Measurements from ENCODE around the gene FLNC. TPM values are rescaled to one million over a fixed set of nuclear protein-coding genes. Genes with fewer than 3 reads are reported as not detected.
A peak's percentile ranks its signal among the peaks of the same experiment; 100 is the strongest.

FLNC gene
- total and polyA plus RNA-seq, 9 of the 15 experiments (the other 6 are each of a cell fraction or from before 2014, with no cell fraction given): 0.90 to 155 (median 28.8) TPM

GRCh38 chr7:128846781-128847444 lies 16.7 kb downstream of the FLNC start:
- CTCF ChIA-PET (ENCODE audit: low intra/inter-chr PET ratio): no interaction called here
- Histone ChIP-seq H3K79me2 (ENCODE audit: control insufficient read depth, insufficient read depth, low read length) (no peaks in the 10 kb centered on the region), H2AFZ (ENCODE audit: low read depth, low read length) (no peak overlapping the region), H3K27ac (ENCODE audit: extremely low read depth, low read depth, low read length) (no peak overlapping the region), H3K27me3 (ENCODE audit: control insufficient read depth in 2 of 2, insufficient read depth in 2 of 2, low read length in 2 of 2) (no peaks in the 10 kb centered on the region), H3K4me2 (ENCODE audit: insufficient read depth, low read length) (no peak overlapping the region), H4K20me1 (replicated peaks; ENCODE audit: control insufficient read depth, insufficient read depth, low read length) (peaks cover 16% of the 10 kb centered on the region; the same call in 1 of the 2 replicates), H3K4me1 (replicated peaks in 1 of 2; ENCODE audit: control insufficient read depth in 2 of 2, insufficient read depth in 2 of 2, low read length in 2 of 2) (peaks cover 0 to 29% of the 10 kb centered on the region in 2 experiments; a peak in 2 of 5 replicates), H3K9me3 (replicated peaks; ENCODE audit: control insufficient read depth, insufficient read depth, low read depth, low read length) (no peaks in the 10 kb centered on the region), H3K9me1 (ENCODE audit: control insufficient read depth, insufficient read depth, low read length) (peaks cover 10% of the 10 kb centered on the region), H3K9ac (ENCODE audit: insufficient read depth in 1 of 2, low read depth in 2 of 2, low read length in 2 of 2) (no peak overlapping the region), H3K36me3 (ENCODE audit: control insufficient read depth, insufficient read depth, low read length) (peaks cover 99% of the 10 kb centered on the region), H3K4me3 (no peak overlapping the region)
- no peak for DNase-seq (ENCODE audit: extremely low read depth in 1 of 4, low spot score in 3 of 4)
- WGBS (ENCODE audit: insufficient coverage, low coverage, missing lambda C conversion rate): 87% methylated on average over 14 of the region's 14 CpGs
- POLR2A ChIA-PET: interaction anchor here (0.5 to 5.1 kb wide), 2 partner anchors 14 to 778 kb away, joined by 3 to 47 read pairs; partner anchors contain the start of gene ATP6V1F
- FAIRE-seq: no peak
- intact Hi-C loops (cut with micrococcal nuclease) (no loop called here), in situ Hi-C loops (cut with MboI) (no loop called here)
- ATAC-seq: no peak; the same call in 1 of the 3 replicates
- BruUV-seq (replicated peaks): no TSS peak
- no peak for TF ChIP-seq CBFA2T3 (IDR thresholded peaks at IDR 0.05)
- 0 out of 2 replicates have a peak, but pooled peaks have one; percentile 16 for TF ChIP-seq ATF1 (CRISPR knock-in tag; IDR thresholded peaks at IDR 0.05)
- TF ChIP-seq ATF1 (tag; IDR thresholded peaks at IDR 0.05): no peak
- TF ChIP-seq E2F1 (CRISPR knock-in tag; IDR thresholded peaks at IDR 0.05): no peak
- no peak for TF ChIP-seq CHD4 (IDR thresholded peaks at IDR 0.05; ENCODE audit: insufficient read depth, insufficient replicate concordance, low read depth, low read length, poor library complexity, severe bottlenecking)
